ENCODE measurements around the gene FSD1L.

Gene FSD1L

DNA sequence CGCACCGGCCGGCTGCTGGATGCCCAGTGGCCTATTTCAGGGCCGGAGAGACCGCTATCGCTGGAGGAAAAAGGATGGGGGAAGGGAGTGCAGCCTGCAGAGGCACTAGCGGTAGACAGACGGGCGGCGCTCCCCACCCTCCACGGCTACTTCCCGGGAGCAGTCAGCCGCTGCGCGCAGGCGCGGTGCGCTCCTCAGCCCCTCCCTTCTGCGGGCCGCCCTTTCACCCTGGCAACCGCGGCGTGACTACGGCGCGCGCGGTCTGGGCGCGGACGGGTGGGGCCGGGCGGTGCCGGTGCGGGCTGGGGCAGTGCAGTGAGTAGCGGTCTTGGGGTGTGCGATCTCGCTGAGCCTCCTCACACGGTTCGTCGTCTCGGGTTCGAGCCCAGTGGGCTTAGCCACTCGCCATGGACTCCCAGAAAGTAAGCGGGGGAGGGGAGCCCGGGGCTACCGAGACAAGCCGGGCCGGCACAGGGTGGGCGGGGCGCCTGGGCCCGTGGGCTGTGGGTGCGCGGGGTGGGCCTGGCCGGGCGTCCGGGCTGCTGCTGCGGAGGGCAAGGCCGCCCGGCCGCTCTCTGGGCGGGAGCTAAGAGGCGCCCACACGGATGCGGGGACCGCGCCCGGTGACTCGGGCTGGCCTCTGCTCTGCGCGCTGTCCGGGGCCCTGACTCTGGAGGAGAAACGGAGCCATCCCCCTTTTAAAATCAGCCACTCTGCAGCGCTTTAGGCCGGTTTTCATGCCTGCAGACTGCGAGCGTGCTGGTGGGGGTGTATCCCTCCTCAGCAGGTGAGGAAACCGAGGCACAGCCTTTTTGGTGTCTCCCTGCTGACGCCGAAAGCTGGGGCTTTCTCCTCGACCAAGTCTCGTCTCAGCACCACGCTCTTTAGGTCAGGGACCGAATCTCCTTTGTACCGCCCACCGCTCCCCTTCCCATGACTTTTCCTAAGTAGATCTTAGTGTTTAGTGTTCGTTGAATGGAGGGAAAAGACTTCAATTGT lies at the start of gene FSD1L:
Gene FSD1L (plus strand): TSS at position 221 of the 999 bp plus-strand sequence. CDS start 187 bp downstream, at position 408.
- DNase-seq (ENCODE audit: low read depth in 3 of 3), result peak; percentile 70 to 75 (median 71)

- no peak for DNase-seq (ENCODE audit: low read depth in 3 of 3)
These were observed 48.7 kb upstream of the FSD1L start for GRCh38 chr9:105399117-105399516.

GRCh38 chr9:105401651-105402050 lies 46.2 kb upstream of the FSD1L start:
- no peak for DNase-seq (ENCODE audit: low read depth in 3 of 3)

DNA sequence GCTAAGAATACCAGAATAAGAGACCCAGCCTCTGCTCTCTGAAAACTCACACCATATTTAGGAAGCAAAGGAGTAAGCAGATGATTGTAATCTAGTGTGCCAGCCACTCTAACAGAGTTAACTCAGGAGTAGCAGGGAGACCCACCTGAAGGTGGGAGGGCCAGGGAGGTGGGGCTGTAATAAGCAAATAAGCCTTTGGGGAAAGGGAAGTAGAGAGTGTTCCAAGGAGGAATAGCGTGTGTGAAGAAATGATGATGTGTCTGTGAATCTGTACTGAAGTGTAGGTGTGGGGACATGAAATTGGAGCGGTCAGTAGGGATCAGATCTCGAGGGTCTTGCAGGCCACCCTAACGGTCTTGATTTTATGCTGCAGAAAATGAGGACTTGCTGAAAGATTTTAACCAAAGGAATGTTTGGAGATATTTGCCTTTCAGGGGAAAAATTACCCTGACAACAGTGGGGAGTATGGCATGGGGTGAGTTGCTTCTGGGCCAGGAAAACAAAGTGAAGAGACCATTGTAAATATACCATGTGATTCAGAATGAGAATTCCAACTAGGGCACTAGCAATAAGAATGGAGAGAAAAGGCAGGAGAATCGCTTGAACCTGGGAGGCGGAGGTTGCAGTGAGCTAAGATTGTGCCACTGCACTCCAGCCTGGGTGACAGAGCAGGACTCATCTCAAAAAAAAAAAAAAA lies 44.1 kb upstream of the FSD1L start:
- no peak for DNase-seq (ENCODE audit: low read depth in 3 of 3)

DNA sequence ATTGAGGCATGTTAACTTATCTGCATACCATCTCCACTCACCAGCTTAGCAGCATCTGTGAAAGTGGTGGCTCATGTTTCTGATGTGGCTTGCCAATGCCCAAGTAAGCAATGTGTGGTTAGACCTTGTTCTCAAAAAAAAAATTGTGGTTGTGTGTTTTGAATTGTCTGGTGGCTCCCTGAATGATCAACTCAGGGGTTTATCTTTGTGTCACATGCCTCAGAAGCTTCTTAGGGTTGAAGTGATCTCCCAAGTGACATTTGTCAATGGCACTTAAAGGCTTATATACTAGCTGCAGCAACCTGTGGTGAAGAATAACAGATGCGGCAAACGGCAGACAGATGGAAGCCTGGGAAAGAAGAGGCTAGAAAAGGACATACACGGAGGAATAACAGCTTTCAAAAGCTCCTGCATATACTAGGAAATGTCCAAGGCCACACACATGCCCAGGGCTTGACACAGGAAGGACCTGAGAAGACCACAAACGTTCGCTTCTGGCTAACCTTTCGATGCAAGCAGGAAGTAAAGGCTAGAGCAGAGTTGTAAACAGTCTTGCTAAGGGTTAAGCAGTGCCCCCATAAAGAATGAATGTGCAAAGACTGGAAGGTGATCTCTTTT lies 42.2 kb upstream of the FSD1L start:
- DNase-seq (ENCODE audit: low read depth in 3 of 3), result peak; percentile 2 to 44 (median 30)

- no peak for DNase-seq (ENCODE audit: low read depth in 3 of 3)
These were observed 41.5 kb upstream of the FSD1L start for GRCh38 chr9:105406369-105406768.

DNA sequence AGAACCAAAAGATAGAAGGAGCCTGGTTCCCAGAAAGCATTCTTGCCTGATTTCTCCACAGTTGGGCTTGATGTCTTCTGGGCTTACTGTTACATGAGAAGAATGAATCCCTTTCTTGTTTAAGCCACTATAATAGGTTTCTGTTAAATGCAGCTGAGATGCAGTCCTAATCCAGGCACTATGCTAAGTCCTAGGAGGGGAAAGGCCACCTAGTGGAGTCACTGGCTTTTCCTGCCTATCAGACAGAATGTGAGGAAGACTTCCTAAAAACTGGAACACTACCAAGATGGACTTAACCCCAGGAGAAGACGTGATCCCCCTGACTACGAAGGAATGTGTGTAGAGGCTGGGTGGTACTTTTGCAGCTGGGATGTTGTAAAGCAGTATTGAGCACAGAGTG lies 34.3 kb upstream of the FSD1L start:
- no peak for DNase-seq (ENCODE audit: low read depth in 3 of 3)

DNA sequence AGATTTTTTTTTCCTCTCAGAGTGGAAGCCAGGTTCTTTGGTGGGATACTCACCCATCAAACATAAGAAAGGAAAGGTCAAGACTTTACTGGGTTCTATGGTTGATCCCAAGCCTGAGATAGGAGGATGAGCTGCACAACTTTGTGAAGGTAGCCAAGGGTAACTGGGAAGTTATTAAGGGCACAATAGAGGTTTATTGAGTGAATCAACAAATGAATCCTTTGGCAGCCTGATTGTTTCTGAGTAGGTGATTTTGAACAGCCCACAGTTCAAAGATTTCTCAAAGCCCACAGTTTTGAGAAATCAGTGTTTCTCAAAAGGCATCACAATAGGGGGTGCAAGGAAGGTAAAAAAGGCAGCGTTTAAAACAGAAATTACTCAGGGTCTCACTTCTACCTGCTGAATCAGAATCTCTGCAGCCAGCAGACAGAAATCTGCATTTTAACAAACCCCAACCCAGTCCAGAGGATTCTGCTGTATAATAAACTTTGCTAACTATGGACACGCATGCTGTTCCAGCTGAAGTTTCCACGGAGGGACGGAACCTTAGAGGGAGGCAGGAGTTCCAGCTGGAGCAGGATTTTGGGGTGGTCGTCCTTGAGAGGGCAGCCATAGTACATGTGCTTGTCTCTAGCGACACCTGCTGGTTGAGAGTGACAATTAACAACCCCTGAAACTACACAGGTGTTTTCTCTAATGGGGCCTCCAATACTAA lies 32.7 kb upstream of the FSD1L start:
- peak in 2 of 3 donors; percentile 14 to 28 for DNase-seq (ENCODE audit: low read depth in 3 of 3)

- no peak for DNase-seq (ENCODE audit: low read depth in 3 of 3)
These were observed 32.2 kb upstream of the FSD1L start for GRCh38 chr9:105415662-105415980.

GRCh38 chr9:105416840-105417239 lies 31.0 kb upstream of the FSD1L start:
- no peak for DNase-seq (ENCODE audit: low read depth in 3 of 3)

GRCh38 chr9:105418588-105419500 lies 29.0 kb upstream of the FSD1L start:
- no peak for DNase-seq (ENCODE audit: low read depth in 3 of 3)

GRCh38 chr9:105419816-105420597 lies 27.8 kb upstream of the FSD1L start:
- no peak for DNase-seq (ENCODE audit: low read depth in 3 of 3)

GRCh38 chr9:105421154-105421553 lies 26.7 kb upstream of the FSD1L start:
- DNase-seq (ENCODE audit: low read depth in 3 of 3), result no peak

- DNase-seq (ENCODE audit: low read depth in 3 of 3), result no peak
These were observed 26.0 kb upstream of the FSD1L start for GRCh38 chr9:105421864-105422263.

DNA sequence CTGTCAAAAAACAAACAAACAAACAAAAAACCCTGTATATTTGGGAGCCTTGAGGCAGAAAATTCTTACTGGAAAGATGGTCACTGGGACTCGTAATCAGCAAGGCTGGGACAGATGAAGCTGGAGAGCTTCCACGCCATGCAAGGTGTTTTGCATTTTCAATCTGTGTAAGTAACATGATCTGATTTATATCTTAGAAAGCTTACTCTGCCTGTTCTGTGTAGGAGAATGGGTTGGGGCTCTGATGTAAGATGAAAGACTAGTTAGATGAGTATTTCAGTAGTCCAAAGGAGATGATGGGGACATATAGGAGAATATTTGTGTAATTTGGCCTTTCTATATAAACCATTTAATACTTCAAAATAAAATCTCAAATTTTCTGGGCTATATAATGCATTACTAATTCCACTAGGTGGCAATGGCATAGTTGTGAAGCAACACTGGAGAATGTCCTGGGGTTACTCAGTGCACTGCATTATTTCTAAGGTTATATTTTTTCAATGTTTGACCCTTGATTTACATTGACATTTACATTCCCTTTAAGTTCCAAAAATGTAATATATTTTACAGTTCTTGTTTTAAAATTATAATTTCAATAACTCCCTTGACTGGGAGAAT lies 21.9 kb upstream of the FSD1L start:
- DNase-seq (ENCODE audit: low read depth in 3 of 3), result no peak

- DNase-seq (ENCODE audit: low read depth in 3 of 3), result no peak
These were observed 21.2 kb upstream of the FSD1L start for GRCh38 chr9:105426657-105427056.

DNA sequence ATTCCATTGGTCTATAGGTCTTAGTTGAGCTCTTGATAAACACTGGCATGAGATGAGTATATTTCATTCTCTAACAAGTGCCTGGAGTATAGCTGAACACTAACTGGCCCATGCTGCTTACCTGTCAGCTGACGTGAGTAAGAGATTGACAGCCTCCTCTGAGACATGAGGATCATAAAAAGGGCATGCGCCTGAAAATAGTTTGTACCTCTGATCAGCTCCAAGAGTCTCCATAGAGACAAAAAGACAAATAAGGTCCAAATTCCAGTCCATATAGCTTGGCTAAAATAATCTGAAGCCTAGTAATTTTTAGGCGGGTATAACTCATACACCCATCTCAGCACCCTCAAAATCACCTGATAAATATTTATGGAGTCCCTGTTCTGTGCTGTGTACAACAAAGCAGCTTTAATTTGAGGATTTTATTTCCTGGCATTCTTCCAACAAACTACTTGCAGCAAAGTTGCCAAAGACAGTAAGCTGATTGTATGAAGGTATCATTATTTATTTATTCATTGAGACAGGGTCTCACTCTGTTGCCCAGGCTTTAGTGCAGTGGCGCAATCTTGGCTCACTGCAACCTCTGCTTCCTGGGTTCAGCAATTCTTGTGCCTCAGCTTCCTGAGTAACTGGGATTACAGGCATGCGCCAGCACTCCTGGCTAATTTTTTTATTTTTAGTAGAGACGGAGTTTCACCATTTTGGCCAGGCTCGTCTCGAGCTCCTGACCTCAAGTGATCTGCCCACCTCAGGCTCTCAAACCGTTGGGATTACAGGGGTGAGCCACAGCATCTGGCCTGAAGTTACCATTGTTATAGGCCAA lies 16.2 kb upstream of the FSD1L start:
- no peak for DNase-seq (ENCODE audit: low read depth in 3 of 3)

- no peak for DNase-seq (ENCODE audit: low read depth in 3 of 3)
These were observed 15.5 kb upstream of the FSD1L start for GRCh38 chr9:105432247-105432842.

Data from stimulated activated CD4-positive, alpha-beta T cell treated with anti-CD3 and anti-CD28 coated beads, TNF-alpha, amount 100 ng/mL, for 48 hours (primary cell).